DMS53 treated with DMSO at 0.1 percent for 48 hours (cell line): ENCODE results near the gene XYLT1.

Experiments
- DNase-seq: peaks from one replicate; lab custom pipeline; 2025; ENCODE audit not compliant: unreplicated experiment; lab: John Stamatoyannopoulos, UW

The XYLT1 gene

GRCh38 chr16:17459903-17460521 is 10.7 kb downstream of the XYLT1 start:
- DNase-seq = no peak

- no peak for DNase-seq
These were observed 12.8 kb downstream of the XYLT1 start for GRCh38 chr16:17457997-17458396.

- no peak for DNase-seq
These were observed 13.2 kb downstream of the XYLT1 start for GRCh38 chr16:17457513-17457912.

- no peak for DNase-seq
These were observed 16.5 kb downstream of the XYLT1 start for GRCh38 chr16:17454162-17454730.

DNA sequence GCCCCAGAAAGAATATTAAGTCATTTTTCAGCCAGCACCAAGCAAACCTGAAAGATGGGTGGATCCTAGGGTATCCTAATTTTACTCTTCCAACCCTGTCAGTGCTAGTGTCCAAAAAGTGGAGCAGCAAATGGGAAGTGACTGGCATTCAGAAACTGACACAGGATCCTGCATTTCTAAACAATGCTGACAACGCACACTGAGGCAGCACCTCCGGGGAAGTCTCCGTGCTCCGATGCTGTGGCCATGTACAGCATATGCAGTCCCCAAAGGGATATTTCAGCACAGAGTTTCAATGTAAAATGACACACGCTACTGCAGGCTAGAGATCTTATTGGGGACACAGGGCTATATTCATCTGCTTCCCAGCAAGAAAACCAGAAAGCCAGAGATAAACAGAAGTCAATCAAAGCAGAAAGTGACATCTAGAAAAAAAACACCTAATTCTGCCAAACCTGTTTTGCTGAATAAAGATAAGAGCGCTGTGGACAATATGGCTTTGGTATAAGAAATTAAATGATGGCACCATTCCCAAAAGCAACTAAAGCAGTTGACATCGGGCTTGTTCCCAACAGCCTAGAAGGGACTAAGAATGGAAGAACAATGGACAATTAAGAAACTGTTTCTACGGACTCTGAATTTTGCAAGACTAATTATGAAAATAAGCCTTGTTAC is 17.3 kb downstream of the XYLT1 start:
- no peak for DNase-seq

DNA sequence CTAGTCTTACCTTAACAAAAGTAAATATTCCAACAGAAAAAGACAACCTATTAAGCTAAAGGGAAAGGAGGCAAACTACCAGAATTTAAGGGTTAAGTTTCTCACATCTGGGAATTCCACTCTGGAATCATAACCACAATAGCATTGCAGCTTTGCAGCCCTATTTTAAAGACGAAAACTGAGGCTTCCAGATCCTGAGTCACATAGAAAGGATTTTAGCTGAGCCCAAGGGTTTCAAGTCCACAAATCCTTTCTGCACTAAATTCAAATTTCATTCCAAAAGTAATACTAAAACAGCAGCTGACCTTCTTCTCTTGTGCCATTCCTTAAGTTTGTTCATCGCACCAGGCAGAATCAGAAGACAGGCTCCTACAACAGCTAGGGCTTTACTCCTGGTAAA is 17.8 kb downstream of the XYLT1 start:
- no peak for DNase-seq

DNA sequence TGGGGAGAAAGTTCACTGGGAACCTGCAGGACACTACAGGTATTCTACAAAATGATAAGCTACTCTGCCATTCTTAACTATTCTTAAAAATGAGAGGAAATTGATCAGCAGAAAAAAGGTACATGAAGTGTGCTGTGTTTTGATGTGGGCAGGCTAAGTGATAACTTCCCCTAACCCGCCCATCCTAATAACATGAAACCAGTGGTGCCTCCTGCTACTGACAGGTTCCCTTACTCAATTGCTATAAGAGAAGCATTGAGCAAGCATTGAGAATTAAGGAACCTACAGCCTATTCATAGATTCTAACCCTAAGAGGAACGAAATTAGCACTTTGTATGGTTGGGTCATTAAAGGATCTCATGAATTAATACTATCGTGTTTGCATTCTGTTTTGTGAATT is 18.9 kb downstream of the XYLT1 start:
- no peak for DNase-seq

DNA sequence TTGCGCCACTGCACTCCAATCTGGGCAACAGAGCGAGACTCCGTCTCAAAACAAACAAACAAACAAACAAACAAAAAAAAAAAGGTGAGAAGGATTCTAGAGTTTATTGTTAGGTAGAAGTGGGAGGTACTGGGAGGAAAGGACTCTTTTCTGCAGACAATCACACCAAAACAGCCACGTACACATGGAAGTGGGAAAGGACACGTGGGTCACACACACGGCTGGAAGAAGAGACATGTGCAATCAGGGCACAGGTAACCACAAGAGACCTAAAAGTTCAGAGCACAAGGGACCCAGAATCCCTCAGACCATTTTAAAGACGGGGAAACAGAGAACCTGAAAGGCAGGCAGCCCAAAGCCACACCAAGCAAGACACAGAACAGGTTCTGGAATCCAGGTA is 20.5 kb downstream of the XYLT1 start:
- no peak for DNase-seq

- no peak for DNase-seq
These were observed 21.8 kb downstream of the XYLT1 start for GRCh38 chr16:17448640-17449638.

DNA sequence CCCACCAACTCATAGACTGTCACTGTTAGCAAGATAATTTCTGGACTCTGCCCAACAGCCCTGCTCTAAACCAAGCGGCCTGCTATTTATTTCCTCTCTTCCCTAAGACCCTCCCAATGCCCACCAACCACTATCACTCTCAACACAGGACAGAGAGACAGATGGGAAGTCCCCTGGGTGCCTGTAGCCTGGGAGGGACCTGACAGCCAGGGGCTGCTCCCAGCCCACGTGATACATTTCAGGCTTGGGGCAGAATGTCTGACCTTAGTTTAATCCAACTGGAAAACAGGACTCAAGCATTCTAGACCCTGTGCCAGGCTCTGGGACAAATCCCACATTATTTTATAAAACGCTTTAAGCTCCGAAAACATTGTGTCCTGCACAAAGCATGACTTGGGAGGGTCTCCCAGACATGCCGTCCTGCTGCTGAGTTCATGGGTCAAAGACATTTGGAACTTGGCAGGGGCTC is 23.6 kb downstream of the XYLT1 start:
- no peak for DNase-seq

GRCh38 chr16:17446661-17447060 is 24.1 kb downstream of the XYLT1 start:
- DNase-seq = no peak

DNA sequence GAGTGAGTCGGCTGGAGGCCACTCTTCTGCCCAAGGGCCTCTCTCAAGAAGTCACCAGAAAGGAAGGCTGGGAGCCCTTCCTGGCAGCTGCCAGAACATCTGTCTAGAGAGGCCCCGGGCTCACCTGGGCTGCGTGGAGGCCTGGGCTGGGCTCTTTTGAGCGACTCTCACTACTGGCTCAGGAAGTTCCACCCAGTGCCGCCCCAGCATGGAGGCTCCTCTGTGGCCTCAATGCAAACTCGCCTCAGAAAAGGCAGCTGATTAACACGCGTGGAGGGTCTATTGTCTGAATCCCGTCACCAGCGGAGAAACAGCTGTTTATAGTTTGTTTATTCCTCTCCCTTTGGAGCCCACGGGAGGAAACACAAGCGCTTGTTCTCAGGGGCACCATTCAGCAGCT is 25.3 kb downstream of the XYLT1 start:
- DNase-seq = no peak

DNA sequence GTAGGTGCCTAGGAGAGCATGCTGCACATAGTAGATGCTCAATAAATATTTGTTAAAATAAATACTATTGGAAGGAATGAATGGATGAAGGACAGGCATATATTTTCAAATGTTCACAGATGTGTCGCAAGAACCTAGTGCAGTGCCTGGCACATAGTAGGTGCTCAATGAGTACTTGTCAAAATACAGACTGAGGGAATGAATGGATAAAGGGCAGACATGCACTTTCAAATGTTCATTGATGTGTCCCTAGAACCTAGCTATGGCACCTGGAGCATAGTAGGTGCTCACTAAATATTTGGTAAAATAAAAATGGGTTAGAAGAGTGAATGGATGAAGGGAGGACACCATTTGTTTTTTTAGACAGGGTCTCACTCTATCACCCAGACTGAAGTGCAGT is 26.1 kb downstream of the XYLT1 start:
- DNase-seq = no peak

GRCh38 chr16:17440131-17440530 is 30.6 kb downstream of the XYLT1 start:
- DNase-seq = no peak

DNA sequence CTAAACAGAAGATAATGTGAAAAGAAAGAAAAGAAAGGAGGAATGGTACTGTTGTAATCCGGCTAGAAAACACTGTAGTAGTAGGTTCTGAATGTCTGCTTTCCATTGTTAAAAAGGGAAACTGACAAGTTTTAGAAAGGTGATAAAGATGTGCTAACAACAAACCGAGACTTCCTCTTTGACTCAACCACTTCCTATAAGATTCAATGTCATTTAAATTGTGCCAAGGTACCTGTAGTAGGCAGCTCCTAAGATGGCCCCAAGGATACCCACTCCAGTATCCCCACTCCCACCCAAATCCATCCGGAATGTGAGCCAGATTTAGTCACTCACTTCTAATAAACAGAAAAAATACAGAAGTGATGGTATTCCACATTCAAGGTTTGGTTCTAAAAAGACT is 31.2 kb downstream of the XYLT1 start:
- DNase-seq = no peak

- no peak for DNase-seq
These were observed 32.8 kb downstream of the XYLT1 start for GRCh38 chr16:17437981-17438380.

DNA sequence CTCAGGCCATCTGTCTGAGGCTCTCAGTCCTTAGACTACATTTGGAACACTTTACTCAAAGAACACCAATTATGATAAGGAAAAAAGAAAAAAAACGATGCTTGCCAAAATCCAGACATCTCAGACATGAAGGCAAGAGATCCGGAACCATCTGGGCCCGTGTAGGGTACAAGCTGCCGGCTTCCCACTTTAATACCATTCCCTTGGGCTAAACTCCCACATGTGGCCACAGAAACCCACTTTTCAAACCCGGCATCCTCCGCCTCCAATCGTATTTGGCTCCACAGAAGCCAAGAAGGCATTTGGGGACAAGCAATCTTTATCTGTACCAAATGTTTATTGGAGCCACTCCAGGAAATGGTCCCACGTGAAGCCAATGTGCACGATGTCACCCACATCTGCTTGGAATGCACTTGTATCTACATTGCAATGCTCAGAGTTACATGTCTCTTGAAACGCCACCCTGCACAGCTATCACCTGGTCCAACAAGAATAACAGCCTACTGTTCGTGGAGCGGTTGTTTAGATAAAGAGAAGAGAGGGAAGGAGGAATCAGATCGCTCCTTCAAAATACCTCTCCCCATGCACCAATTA is 33.5 kb downstream of the XYLT1 start:
- DNase-seq = no peak

DNA sequence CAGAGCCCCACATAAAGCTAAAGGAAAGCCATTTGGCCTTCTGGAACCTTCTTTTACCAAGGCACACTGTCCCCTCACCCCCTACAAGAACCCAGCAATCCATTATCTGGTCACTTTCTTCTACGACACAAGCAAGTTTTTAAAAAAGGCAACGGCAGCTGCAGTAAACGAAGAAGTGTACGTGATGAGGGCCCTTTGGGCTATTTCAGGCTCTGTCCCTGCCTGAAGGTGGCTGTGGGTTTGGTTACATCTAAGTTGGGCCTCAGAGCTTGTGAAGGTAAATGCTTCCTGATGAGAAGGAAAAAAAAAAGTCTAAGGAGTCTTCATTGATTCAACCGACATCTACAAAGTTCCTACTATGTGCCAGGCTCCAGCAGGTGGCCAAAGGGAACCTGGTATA is 35.4 kb downstream of the XYLT1 start:
- DNase-seq = no peak

- DNase-seq = no peak
These were observed 36.9 kb downstream of the XYLT1 start for GRCh38 chr16:17433577-17434451.
